HG03097 (cell line): ENCODE data around the gene VPS13A.

Experiments
- ATAC-seq: cut with Tn5 transposase; IDR thresholded peaks from one replicate; pipeline ENCODE4 v1.9.1; 2021; ENCODE audit not compliant: unreplicated experiment, low FRiP score

VPS13A gene

GRCh38 chr9:77453825-77454647 is 276.7 kb downstream of the VPS13A start:
- no peak for ATAC-seq

- no peak for ATAC-seq
Measured at GRCh38 chr9:77454663-77455062, 277.3 kb downstream of the VPS13A start.

GRCh38 chr9:77455312-77455927 is 278.1 kb downstream of the VPS13A start:
- no peak for ATAC-seq

GRCh38 chr9:77456829-77457437 is 279.6 kb downstream of the VPS13A start:
- ATAC-seq = peak; percentile 59

- peak; percentile 69 for ATAC-seq
Measured at GRCh38 chr9:77457916-77458592, 280.7 kb downstream of the VPS13A start.

- no peak for ATAC-seq
Measured at GRCh38 chr9:77460938-77461337, 283.6 kb downstream of the VPS13A start.

GRCh38 chr9:77462066-77462465 is 284.7 kb downstream of the VPS13A start:
- ATAC-seq = no peak

- no peak for ATAC-seq
Measured at GRCh38 chr9:77463151-77463550, 285.8 kb downstream of the VPS13A start.

- no peak for ATAC-seq
Measured at GRCh38 chr9:77464661-77465060, 287.3 kb downstream of the VPS13A start.

- no peak for ATAC-seq
Measured at GRCh38 chr9:77469515-77470231, 292.3 kb downstream of the VPS13A start.
